Inflammatory macrophage (primary cell): ENCODE data around the gene RGS6.

Experiments
- DNase-seq, 2 donors: peaks; one replicate each; pipeline ENCODE4 v3.0.0-alpha.2; 2020 to 2022

Gene RGS6

GRCh38 chr14:72416081-72416849 lies 484.0 kb downstream of the RGS6 start:
- no peak for DNase-seq

GRCh38 chr14:72416892-72417291 lies 484.7 kb downstream of the RGS6 start:
- no peak for DNase-seq

GRCh38 chr14:72418806-72419205 lies 486.6 kb downstream of the RGS6 start:
- DNase-seq = no peak

GRCh38 chr14:72419226-72419775 lies 487.1 kb downstream of the RGS6 start:
- DNase-seq = peak in 1 of 2 donors; percentile 4

DNA sequence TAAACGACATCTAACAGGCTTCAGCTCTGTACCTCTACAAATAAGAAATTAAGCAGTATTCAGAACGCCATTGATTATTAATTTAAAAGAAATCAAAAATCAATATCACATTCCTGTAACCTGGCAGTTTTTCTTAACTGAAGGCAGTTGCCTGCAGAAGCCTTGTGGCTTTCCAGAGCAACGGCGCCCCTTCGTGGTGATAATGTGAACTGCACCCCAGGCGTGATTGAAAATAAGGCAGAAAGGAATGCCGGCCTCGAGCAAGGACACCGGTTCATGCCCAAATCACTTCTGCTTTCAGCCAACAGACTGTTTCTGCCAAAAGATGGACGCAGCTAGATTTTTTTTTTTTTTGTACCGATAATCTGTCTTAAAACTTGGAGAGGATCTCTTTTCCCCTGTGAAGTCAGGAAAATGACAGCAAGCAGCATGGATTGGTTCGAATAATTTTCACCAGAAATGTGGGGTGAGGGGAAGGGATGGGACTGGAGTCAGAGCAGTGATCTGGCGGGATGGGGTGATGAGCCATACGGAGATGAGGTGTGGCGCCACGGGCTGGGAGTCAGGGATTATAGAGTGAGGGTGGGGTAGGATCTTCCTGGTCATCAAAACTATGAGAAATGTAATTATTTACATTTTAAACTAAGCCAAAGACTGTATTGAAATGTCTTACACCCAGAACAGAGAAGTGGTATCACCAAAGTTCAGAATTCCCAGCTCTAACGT lies 488.7 kb downstream of the RGS6 start:
- DNase-seq = peak; percentile 82 to 84

- no peak for DNase-seq
Measured at GRCh38 chr14:72423957-72424356, 491.7 kb downstream of the RGS6 start.

- no peak for DNase-seq
Measured at GRCh38 chr14:72430457-72430856, 498.2 kb downstream of the RGS6 start.

- no peak for DNase-seq
Measured at GRCh38 chr14:72432748-72433147, 500.5 kb downstream of the RGS6 start.

- DNase-seq = no peak
Measured at GRCh38 chr14:72433511-72433910, 501.3 kb downstream of the RGS6 start.

DNA sequence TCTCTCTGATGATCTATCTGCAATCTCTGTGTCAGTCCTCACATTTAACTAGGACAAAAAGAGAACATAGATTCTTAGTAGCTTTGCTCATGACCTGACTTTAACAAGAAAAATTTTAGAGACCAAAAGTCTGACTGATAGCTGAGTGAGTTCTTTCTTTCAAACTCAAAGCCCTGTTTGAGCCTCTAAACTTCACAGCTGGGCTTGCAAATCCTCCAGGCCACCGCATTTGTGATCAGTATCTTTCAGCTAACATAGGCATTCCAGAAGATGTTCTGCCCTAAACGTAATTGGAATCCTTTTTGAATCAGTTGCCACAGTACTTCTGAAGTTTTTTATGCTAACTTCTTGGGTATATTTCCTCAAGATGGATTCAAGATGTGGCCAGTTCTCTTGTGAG lies 502.6 kb downstream of the RGS6 start:
- no peak for DNase-seq

DNA sequence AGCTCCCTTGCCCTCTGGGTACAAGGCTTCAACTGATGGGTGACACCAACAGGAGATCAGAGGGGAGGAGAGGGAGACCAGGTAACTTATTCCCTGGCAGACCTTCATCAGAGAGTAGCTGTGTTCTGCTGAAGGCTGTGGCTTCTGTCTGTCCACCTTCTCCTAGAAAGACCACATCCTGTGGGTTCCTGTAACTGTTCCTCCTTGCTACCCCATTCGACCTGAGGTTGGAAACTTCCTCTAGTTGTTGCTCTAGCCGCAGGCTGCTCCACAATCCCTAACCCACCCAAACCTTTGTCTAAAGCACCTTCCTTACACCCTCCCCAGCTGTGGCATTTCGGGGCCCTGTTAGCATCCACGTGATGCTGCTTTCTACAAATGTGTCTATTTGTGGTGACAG lies 507.5 kb downstream of the RGS6 start:
- DNase-seq = no peak

GRCh38 chr14:72443256-72443655 lies 511.0 kb downstream of the RGS6 start:
- peak; percentile 3 to 53 for DNase-seq

GRCh38 chr14:72443991-72444441 lies 511.8 kb downstream of the RGS6 start:
- DNase-seq = peak; percentile 38 to 69

DNA sequence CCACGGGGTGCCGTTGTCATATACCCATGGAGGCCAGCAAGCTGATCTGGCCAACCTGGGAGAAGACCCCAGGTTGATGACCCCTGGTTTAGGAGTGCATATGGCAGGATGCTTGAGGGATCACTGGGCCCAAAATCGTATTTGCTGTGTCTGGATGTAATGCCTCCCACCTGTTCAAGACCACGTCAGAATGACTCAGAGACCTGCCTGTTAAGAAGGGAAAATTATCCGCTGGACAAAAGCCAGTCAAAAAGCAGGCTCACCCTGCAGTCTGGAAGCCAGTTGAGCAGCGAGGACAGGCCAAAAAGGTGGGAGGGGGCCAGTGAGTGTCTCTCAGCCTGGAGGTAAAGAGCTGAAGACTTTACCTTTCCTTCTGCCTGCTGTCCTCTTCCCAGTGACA lies 512.5 kb downstream of the RGS6 start:
- no peak for DNase-seq

DNA sequence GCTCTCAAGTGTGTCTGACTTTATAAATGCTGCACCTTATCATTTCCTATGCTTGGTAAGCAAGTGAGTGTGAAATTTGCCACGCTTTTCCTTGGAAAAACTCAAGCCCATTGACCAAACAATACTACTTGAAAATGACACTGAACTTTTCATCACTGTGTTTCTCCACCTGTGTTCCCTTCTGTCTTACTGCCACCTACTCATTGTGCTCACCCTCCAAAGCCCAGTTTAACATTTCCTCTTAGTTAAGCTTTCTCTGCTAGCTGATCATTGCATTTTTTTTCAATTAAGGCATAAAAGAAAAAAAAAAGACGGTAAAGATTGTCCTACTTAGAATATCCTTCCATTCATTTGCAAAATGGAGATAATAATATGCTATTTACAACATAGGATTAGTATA lies 516.0 kb downstream of the RGS6 start:
- no peak for DNase-seq

DNA sequence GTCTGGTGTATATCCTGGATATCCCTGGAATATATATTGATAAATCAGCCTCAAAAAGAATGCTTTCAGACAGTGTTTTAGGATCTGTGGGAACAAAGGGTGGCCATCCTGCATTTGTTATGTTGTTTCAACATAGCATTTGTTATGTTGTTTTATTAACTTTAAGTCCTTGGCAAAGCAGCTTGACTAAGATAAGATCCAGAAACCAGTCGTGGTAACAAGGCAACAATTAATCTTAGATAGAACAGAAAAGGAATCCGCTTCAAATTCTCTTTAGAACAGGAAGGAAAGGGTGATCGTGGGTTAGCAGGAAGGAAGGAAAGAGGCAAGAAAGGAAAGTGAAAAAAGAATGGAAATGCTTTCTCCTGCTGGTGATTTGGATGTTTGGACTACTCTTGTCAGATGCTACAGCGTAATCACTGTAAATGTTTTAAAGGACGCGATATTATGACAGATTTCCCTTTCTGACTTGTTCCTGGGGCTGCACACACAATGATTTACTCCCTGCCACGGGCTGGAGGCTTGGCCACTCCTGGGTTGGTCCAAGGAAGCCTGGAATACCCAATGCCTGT lies 518.3 kb downstream of the RGS6 start:
- DNase-seq = no peak

GRCh38 chr14:72451054-72451972 lies 519.1 kb downstream of the RGS6 start:
- no peak for DNase-seq

GRCh38 chr14:72452774-72453173 lies 520.5 kb downstream of the RGS6 start:
- no peak for DNase-seq

- no peak for DNase-seq
Measured at GRCh38 chr14:72454388-72455160, 522.3 kb downstream of the RGS6 start.

- DNase-seq = no peak
Measured at GRCh38 chr14:72457641-72458040, 525.4 kb downstream of the RGS6 start.

- no peak for DNase-seq
Measured at GRCh38 chr14:72462056-72462455, 529.8 kb downstream of the RGS6 start.
